AG09309 (cell line): ENCODE results near the gene LMO1.

Experiments
- DNase-seq: peaks from one replicate; pipeline ENCODE4 v3.0.0-alpha.2; 2010; ENCODE audit warnings: low read depth
- H3K4me3 ChIP-seq: 2 replicates; pipeline ENCODE4 v1.5.1; 2011; ENCODE audit warnings: mild to moderate bottlenecking, low read depth, low read length, moderate library complexity; ENCODE audit not compliant: control insufficient read depth
- TF ChIP-seq, protein P1 (sequence below): IDR thresholded peaks from 2 replicates; pipeline ENCODE4 v1.5.1; 2011; ENCODE audit warnings: mild to moderate bottlenecking, low read depth, low read length, inconsistent platforms; ENCODE audit not compliant: insufficient read depth, control insufficient read depth; ENCODE audit errors: missing control alignments

LMO1 gene

DNA sequence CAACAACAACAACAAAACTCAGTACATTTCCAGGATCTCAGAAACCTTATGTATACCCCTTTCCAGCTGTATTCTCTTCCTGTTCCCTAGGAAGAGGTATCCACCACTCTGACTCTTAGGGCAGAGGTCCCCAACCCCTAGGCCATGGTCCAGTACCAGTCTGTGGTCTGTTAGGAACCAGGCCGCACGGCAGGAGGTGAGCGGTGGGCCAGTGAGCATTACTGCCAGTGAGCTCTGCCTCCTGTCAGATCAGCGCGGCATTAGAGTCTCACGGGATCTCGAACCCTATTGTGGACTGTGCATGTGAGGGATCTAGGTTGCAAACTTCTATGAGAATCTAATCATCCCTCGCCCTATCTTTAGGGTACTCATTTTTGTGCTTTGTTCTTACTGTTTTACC is 43.9 kb upstream of the LMO1 start:
- TF ChIP-seq, protein P1, sequence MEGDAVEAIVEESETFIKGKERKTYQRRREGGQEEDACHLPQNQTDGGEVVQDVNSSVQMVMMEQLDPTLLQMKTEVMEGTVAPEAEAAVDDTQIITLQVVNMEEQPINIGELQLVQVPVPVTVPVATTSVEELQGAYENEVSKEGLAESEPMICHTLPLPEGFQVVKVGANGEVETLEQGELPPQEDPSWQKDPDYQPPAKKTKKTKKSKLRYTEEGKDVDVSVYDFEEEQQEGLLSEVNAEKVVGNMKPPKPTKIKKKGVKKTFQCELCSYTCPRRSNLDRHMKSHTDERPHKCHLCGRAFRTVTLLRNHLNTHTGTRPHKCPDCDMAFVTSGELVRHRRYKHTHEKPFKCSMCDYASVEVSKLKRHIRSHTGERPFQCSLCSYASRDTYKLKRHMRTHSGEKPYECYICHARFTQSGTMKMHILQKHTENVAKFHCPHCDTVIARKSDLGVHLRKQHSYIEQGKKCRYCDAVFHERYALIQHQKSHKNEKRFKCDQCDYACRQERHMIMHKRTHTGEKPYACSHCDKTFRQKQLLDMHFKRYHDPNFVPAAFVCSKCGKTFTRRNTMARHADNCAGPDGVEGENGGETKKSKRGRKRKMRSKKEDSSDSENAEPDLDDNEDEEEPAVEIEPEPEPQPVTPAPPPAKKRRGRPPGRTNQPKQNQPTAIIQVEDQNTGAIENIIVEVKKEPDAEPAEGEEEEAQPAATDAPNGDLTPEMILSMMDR, result no peak
- no peak for DNase-seq
- no peak overlapping the region for H3K4me3 ChIP-seq

DNA sequence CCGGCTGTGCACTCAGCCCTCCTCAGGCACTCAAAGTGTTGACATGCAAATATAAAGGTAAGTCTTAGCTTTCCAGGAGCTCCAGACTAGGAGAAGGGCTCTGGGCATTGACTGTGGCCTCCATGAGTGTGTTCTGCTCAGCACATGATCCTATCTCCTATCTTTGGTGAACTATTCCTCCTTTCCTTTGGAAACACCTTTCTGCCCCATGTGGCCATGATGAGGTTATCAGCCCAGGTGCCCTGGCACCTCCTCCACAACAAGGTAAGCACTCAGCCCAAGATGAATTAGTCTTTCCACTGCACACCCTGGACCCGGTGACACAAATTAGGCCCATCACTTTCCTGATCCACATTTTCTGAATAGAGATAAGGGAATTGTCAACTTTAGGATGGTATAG is 37.9 kb upstream of the LMO1 start:
- DNase-seq, result no peak
- TF ChIP-seq, protein P1, result no peak
- H3K4me3 ChIP-seq, result no peak overlapping the region

DNA sequence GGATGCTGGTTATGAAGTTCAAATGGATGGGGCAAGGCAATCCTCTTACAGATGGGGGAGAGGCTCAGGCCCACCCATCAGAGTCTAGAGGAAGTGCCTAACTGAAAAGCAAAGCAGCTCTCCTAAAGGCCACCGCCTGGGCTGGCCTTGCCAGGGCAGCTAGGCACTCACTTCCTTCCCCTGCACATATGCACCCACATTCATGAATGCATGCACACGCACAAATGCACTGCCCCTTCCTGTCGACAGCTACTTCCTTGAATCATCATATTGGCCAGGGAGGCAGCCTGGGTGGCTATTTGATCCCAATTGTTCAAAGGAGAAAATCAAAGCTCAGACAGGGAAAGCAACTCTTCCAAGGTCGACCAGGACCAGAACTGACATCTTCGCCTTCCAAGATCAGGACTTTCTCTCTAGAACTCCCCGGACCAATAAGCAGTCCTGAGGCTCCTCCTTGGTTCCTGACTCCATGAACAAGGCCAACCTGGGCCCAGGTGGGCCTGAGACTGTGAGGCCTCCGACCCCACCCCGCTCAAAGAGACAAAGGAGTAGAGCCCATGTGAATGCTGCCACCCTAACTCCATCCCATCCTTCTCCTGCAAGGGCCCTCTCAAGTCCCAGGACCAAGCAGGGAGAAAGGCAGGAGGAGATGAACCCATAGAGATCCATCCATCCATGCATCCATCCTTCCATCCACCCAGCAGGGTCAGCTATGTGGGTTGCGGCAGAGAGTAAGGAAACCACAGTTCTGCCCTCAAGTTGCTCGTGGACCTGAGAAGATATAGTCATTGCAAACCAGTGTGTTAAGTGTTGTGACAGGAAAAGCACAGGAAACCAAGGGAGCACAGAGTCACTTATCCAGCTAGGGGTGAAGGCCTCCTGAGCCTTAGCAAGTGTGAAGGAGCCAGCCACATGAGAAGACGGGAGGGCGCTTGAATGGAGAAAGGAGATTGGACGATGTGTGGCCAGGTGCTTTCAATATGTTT is 35.4 kb upstream of the LMO1 start:
- DNase-seq, result no peak
- TF ChIP-seq, protein P1, result no peak
- no peak overlapping the region for H3K4me3 ChIP-seq

DNA sequence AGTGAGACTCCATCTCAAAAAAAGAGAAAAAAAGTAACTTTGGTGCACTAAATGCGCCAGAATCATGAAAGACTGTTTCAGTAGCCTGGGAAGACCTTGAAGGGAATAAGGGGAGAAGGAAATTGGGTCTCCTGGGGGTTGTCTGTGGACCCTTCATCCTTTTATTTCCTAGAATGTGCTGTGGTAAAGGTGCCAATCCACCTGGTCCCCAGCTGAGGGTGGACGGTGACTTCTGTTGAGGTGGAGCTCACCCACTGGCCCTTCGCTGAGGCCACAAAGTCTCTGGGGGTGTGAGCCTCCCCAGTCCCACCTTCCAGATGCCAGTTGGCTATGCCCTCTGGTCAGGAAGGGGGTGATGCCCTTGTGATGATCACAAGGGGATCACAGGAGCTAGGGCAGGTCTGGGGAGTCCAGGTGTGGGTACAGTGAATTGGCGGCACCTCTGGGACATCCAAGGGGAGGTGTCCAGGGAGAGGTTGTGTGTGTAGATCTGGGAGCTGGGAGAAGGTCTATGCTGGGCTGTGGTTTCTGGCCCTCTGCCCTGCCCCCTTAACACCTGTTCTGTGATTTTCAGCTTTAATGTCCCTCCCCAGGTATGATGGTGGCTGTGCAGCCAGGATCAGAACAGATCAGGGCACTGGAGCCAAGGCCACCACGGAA is 34.2 kb upstream of the LMO1 start:
- no peak overlapping the region for H3K4me3 ChIP-seq
- no peak for DNase-seq
- TF ChIP-seq, protein P1, result no peak

DNA sequence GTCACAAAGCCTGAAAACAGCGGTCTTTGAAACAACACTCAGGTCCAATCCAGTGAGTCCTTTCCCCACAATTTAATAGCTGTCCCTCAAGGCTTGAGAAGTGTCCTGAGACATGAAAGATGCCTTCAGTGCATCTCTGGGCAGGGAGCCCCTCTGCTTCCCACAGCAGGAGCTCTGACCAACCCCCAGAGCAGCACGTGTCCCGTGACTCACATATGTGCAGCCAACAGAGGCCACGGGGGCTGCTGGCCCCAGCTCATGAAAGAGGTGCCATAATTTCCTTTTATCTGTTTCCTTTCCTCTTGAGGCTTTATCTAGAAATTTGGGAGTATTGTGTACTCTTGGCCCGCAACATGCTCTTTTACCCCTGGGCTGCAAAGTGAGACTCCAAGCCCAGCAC is 33.2 kb upstream of the LMO1 start:
- H3K4me3 ChIP-seq, result no peak overlapping the region
- DNase-seq, result no peak
- TF ChIP-seq, protein P1, result no peak

DNA sequence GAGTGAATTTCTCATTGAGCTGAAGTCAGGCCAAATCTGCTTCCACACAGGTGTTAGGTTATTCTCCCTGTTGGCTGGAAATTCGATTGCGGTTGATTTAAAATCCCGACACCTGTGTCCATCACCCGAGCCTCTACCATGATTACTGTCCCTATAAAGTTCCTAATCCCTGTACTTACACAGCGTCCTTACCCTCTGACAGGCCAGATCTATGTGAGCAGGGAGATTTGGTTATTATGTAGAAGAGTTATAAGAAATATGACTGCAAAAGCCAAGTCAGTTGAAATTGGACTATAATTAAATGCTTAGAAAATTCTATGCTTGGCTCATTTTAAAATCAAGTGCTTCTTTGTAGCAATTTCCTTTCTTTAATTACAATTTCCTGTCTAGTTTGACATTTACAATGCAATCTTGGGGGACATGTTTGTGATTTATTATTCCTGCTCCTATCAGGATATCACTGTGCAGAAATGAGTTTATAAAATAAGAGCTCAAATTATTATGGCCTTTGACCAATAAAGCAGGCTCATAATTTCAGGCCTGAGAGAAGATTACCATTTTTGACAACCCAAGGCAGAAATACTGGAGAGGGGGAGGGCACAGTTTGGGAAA is 32.5 kb upstream of the LMO1 start:
- no peak for DNase-seq
- no peak overlapping the region for H3K4me3 ChIP-seq
- TF ChIP-seq, protein P1, result no peak
